Measurements from ENCODE around the gene STRIP2.

The STRIP2 gene

DNA sequence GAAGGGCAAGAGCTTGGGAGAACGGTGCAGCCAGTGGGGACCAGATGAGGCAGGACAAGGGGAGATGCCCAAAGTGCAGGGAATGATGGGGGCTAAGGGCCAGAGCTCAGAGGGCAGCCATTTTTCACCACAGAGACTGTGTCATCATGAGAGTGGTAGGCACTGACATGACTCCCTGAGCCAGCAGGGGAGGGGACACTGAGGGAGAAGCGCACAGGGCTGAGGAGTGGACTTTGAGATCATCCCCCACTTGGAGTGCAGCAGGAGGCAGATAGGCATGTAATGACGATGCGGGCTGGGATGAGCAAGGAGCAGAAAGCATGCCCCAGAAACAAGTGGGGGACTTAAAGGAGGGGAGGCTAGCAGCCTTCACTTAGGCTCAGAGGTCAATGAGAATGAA is 62.9 kb downstream of the STRIP2 start:
- DNase-seq = no peak

GRCh38 chr7:129498021-129498420 is 63.8 kb downstream of the STRIP2 start:
- DNase-seq = no peak

GRCh38 chr7:129499999-129500398 is 65.8 kb downstream of the STRIP2 start:
- no peak for DNase-seq

- peak; percentile 89 for DNase-seq
These were observed 67.8 kb downstream of the STRIP2 start, which contains the start of gene SMKR1 for GRCh38 chr7:129501760-129502707. SMKR1 (plus strand) TSS chr7:129502531; CDS start chr7:129502825, 294 bp downstream.

- DNase-seq = peak; percentile 43
These were observed 68.8 kb downstream of the STRIP2 start for GRCh38 chr7:129502708-129503685.

DNA sequence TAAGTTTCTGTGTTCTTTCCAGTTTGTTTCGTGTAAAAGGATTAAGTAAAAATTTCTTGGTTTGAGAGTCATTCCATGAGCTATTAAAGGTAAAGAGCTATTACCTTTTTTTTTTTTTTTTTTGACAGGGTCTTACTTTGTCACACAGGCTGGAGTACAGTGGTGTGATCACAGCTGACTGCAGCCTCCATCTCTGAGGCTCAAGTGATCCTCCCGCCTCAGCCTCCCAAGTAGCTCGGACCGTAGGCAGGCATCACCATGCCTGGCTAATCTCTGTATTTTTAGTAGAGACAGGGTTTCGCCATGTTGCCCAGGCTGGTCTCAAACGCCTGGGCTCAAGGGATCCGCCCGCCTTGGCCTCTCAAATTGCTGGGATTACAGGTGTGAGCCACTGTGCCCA is 69.5 kb downstream of the STRIP2 start:
- DNase-seq = no peak

- no peak for DNase-seq
These were observed 78.0 kb downstream of the STRIP2 start for GRCh38 chr7:129512192-129512591.

- DNase-seq = no peak
These were observed 79.3 kb downstream of the STRIP2 start for GRCh38 chr7:129513546-129513945.

DNA sequence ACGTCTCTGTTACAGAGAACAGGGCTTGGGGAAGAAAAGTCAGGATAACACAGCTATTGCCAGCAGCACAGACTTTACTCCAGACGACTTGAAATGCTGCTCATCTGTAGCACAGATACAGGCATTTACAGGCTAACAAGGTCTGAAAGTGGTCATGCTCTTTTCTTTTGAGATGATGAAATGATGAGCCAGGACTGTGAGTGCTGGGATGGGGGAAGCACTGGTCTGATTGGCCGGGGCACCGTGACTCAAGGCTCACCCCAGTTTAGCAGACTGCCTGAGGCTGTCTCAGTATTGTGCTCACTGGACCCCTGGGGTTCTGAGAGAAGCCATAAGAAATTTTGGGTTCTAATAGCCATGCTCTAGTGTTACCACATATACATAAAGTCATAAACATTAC is 80.5 kb downstream of the STRIP2 start:
- no peak for DNase-seq

- DNase-seq = no peak
These were observed 81.1 kb downstream of the STRIP2 start for GRCh38 chr7:129515381-129515780.

GRCh38 chr7:129517931-129518330 is 83.7 kb downstream of the STRIP2 start:
- no peak for DNase-seq

GRCh38 chr7:129519464-129519863 is 85.2 kb downstream of the STRIP2 start:
- no peak for DNase-seq

GRCh38 chr7:129522088-129522970 is 88.1 kb downstream of the STRIP2 start:
- DNase-seq = no peak

DNA sequence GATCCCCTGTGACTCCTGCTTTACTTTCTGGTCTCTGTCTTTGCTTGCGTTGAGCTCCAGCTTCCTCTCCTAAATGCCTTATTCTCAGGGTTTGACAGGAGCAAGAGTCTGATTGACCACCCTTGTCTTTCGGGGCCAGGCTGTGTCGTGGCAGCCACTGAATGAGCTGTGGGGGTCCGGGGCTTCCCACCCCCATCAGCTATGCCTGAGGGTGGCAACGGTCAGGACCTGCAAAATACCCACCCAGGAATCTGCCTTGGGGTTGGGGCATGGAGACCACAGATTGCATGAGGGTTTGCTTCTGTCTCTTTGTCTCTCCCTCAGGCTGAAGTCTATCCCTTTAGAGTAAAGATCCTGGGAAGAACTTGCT is 88.7 kb downstream of the STRIP2 start:
- no peak for DNase-seq

- no peak for DNase-seq
These were observed 89.7 kb downstream of the STRIP2 start for GRCh38 chr7:129523924-129524323.

- peak; percentile 84 for DNase-seq
These were observed 90.2 kb downstream of the STRIP2 start for GRCh38 chr7:129524405-129524804.

- no peak for DNase-seq
These were observed 91.1 kb downstream of the STRIP2 start for GRCh38 chr7:129525225-129525862.

GRCh38 chr7:129529643-129530042 is 95.4 kb downstream of the STRIP2 start:
- peak; percentile 11 for DNase-seq

DNA sequence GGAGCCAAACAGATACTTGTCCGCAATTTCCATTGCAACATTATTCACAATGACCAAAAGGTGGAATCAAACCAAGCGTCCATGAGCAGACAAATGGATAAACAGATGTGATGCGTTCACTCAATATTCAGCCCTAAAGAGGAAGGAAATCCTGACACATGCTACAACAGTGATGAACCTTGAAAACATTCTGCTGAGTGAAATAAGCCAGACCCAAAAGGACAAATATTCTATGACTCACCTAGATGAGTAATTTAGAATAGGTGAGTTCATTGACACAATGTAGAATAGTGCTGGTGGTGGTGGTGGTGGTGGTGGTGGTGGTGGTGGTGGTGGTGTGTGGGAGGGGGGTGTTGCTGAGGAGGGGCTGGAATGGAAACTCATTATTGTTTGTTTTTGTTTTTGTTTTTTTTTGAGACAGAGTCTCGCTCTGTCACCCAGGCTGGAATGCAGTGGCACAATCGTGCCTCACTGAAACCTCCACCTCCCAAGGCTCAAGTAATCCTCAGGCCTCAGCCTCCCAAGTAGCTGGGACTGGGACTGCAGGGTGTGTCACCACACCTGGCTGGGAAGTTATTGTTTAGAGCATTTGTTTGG is 96.7 kb downstream of the STRIP2 start:
- no peak for DNase-seq

DNA sequence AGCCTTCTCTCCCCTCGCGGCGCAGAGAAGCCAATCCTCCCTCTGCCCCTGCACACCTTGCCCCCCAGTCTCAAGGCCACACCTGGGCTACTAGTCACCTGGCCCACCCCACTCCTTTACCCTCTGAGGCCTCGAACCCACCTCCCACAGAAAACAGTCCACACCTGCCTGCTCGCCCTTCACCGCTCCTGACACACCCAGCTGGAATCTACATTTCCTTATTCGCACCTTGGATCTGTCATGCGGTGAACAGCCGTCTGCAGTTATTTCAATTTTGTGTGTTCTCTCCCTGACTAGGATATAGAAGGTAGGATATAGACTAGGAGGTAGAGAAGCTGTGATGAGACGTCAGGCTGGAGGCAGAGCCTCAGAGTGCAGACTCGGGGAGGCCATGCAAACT is 97.5 kb downstream of the STRIP2 start:
- no peak for DNase-seq

DNA sequence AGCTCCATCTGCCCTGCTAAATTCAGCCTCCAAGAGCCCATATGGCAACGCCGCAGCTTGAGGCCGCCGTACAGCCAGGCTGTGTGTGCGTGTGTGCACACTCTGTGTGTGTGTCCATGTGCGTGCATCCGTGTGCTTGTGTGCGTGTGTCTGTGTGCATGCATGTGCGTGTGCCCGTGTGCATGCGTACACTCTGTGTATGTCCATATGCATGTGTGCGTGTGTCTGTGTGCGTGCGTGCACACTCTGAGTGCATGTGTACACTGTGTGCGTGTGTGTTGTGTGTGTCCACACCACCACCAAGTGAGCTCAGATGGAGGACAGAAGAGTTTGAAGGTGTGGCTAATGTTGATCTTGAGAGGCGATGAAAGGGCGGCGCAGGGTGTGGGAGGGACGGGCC is 98.1 kb downstream of the STRIP2 start:
- DNase-seq = no peak
